ENCODE data around the gene C2orf80. TPM values are rescaled to one million over a fixed set of nuclear protein-coding genes. Genes with fewer than 3 reads are reported as not detected.

The C2orf80 gene
- total and polyA plus RNA-seq, 2 experiments from 2014 or later, result 0.92 TPM; not detected in 1

DNA sequence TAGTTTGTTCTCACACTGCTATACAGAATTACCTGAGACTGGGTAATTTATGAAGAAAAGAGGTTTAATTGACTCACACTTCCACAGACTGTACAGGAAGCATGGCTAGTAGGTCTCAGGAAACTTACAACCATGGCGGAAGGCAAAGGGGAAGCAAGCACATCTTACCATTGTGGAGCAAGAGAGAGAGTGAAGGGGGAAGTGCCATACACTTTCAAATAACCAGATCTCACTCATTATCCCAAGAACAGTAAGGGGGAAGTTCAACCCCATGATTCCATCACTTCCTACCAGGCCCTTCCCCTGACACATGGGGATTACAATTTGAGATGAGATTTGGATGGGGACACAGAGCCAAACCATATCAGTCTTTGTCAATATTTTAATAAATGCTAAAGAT is 38.9 kb downstream of the C2orf80 start (continued):
- TF ChIP-seq, protein P1, sequence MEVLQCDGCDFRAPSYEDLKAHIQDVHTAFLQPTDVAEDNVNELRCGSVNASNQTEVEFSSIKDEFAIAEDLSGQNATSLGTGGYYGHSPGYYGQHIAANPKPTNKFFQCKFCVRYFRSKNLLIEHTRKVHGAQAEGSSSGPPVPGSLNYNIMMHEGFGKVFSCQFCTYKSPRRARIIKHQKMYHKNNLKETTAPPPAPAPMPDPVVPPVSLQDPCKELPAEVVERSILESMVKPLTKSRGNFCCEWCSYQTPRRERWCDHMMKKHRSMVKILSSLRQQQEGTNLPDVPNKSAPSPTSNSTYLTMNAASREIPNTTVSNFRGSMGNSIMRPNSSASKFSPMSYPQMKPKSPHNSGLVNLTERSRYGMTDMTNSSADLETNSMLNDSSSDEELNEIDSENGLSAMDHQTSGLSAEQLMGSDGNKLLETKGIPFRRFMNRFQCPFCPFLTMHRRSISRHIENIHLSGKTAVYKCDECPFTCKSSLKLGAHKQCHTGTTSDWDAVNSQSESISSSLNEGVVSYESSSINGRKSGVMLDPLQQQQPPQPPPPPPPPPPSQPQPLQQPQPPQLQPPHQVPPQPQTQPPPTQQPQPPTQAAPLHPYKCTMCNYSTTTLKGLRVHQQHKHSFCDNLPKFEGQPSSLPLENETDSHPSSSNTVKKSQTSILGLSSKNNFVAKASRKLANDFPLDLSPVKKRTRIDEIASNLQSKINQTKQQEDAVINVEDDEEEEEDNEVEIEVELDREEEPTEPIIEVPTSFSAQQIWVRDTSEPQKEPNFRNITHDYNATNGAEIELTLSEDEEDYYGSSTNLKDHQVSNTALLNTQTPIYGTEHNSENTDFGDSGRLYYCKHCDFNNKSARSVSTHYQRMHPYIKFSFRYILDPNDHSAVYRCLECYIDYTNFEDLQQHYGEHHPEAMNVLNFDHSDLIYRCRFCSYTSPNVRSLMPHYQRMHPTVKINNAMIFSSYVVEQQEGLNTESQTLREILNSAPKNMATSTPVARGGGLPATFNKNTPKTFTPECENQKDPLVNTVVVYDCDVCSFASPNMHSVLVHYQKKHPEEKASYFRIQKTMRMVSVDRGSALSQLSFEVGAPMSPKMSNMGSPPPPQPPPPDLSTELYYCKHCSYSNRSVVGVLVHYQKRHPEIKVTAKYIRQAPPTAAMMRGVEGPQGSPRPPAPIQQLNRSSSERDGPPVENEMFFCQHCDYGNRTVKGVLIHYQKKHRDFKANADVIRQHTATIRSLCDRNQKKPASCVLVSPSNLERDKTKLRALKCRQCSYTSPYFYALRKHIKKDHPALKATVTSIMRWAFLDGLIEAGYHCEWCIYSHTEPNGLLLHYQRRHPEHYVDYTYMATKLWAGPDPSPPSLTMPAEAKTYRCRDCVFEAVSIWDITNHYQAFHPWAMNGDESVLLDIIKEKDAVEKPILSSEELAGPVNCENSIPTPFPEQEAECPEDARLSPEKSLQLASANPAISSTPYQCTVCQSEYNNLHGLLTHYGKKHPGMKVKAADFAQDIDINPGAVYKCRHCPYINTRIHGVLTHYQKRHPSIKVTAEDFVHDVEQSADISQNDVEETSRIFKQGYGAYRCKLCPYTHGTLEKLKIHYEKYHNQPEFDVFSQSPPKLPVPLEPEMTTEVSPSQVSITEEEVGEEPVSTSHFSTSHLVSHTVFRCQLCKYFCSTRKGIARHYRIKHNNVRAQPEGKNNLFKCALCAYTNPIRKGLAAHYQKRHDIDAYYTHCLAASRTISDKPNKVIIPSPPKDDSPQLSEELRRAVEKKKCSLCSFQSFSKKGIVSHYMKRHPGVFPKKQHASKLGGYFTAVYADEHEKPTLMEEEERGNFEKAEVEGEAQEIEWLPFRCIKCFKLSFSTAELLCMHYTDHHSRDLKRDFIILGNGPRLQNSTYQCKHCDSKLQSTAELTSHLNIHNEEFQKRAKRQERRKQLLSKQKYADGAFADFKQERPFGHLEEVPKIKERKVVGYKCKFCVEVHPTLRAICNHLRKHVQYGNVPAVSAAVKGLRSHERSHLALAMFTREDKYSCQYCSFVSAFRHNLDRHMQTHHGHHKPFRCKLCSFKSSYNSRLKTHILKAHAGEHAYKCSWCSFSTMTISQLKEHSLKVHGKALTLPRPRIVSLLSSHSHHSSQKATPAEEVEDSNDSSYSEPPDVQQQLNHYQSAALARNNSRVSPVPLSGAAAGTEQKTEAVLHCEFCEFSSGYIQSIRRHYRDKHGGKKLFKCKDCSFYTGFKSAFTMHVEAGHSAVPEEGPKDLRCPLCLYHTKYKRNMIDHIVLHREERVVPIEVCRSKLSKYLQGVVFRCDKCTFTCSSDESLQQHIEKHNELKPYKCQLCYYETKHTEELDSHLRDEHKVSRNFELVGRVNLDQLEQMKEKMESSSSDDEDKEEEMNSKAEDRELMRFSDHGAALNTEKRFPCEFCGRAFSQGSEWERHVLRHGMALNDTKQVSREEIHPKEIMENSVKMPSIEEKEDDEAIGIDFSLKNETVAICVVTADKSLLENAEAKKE (CRISPR knock-in tag; IDR thresholded peaks at IDR 0.05), result no peak
- TF ChIP-seq POLR2AphosphoS5 (IDR thresholded peaks at IDR 0.05; ENCODE audit: low read depth) (no peak), ZNF114 (CRISPR knock-in tag; IDR thresholded peaks at IDR 0.05) (no peak), CREB1 (CRISPR knock-in tag; IDR thresholded peaks at IDR 0.05; ENCODE audit: low read depth) (no peak)
- TF ChIP-seq, protein P2, sequence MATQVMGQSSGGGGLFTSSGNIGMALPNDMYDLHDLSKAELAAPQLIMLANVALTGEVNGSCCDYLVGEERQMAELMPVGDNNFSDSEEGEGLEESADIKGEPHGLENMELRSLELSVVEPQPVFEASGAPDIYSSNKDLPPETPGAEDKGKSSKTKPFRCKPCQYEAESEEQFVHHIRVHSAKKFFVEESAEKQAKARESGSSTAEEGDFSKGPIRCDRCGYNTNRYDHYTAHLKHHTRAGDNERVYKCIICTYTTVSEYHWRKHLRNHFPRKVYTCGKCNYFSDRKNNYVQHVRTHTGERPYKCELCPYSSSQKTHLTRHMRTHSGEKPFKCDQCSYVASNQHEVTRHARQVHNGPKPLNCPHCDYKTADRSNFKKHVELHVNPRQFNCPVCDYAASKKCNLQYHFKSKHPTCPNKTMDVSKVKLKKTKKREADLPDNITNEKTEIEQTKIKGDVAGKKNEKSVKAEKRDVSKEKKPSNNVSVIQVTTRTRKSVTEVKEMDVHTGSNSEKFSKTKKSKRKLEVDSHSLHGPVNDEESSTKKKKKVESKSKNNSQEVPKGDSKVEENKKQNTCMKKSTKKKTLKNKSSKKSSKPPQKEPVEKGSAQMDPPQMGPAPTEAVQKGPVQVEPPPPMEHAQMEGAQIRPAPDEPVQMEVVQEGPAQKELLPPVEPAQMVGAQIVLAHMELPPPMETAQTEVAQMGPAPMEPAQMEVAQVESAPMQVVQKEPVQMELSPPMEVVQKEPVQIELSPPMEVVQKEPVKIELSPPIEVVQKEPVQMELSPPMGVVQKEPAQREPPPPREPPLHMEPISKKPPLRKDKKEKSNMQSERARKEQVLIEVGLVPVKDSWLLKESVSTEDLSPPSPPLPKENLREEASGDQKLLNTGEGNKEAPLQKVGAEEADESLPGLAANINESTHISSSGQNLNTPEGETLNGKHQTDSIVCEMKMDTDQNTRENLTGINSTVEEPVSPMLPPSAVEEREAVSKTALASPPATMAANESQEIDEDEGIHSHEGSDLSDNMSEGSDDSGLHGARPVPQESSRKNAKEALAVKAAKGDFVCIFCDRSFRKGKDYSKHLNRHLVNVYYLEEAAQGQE (IDR thresholded peaks at IDR 0.05; ENCODE audit: unreplicated experiment), result no peak

DNA sequence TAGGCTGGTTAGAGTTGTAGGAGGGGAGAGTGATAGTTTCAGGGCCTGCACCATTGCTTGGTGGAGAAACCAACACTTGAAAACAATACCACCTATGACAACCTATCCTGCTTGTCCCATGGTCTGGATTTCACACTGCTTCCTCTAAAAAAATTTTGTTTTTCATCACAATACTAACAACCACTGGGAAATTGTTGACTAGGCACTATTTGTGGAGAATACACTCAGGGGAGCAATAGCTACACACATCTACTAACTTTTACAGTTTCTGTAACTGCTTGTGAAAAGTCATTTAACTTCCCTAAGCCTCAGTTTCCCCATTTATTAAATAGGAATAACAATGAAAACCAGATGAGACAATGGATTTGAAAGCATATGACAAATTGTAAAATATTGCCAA is 39.7 kb downstream of the C2orf80 start:
- DNase-seq (ENCODE audit: low spot score) (no peak), ATAC-seq (no peak)
- H3K36me3 ChIP-seq (ENCODE audit: insufficient read depth), result peaks cover 7% of the 10 kb centered on the region
- Mint-ChIP-seq H3K9me3 (peaks cover 12% of the 10 kb centered on the region), H3K4me3 (no peak overlapping the region), H3K27ac (no peak overlapping the region), H3K4me1 (peaks cover 13% of the 10 kb centered on the region), H3K27me3 (ENCODE audit: insufficient read depth, low read depth, poor library complexity) (peaks cover 5% of the 10 kb centered on the region), H3K36me3 (ENCODE audit: low read depth) (peaks cover 7% of the 10 kb centered on the region)
- no peak overlapping the region for H3K4me2 ChIP-seq
- H3K27me3 ChIP-seq (ENCODE audit: insufficient read depth), result no peaks in the 10 kb centered on the region
- no peak overlapping the region for H3K27ac ChIP-seq (ENCODE audit: low read depth)
- H3K4me3 ChIP-seq, result no peak overlapping the region
- no peaks in the 10 kb centered on the region for H3F3A ChIP-seq (replicated peaks; ENCODE audit: low read depth)
- H4K20me1 ChIP-seq (replicated peaks; ENCODE audit: insufficient read depth), result no peaks in the 10 kb centered on the region
- H3K9me2 ChIP-seq (ENCODE audit: insufficient read depth), result peaks cover 7% of the 10 kb centered on the region; the same call in 1 of the 2 replicates
- no peaks in the 10 kb centered on the region for H3K79me2 ChIP-seq (replicated peaks; ENCODE audit: insufficient read depth)
- no peak overlapping the region for H2AFZ ChIP-seq
- peaks cover 19% of the 10 kb centered on the region for H3K4me1 ChIP-seq (ENCODE audit: insufficient read depth)
- TF ChIP-seq, protein P3, sequence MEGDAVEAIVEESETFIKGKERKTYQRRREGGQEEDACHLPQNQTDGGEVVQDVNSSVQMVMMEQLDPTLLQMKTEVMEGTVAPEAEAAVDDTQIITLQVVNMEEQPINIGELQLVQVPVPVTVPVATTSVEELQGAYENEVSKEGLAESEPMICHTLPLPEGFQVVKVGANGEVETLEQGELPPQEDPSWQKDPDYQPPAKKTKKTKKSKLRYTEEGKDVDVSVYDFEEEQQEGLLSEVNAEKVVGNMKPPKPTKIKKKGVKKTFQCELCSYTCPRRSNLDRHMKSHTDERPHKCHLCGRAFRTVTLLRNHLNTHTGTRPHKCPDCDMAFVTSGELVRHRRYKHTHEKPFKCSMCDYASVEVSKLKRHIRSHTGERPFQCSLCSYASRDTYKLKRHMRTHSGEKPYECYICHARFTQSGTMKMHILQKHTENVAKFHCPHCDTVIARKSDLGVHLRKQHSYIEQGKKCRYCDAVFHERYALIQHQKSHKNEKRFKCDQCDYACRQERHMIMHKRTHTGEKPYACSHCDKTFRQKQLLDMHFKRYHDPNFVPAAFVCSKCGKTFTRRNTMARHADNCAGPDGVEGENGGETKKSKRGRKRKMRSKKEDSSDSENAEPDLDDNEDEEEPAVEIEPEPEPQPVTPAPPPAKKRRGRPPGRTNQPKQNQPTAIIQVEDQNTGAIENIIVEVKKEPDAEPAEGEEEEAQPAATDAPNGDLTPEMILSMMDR (conservative IDR thresholded peaks at IDR 0.05; ENCODE audit: low read depth in 2 of 2), result no peak
- no peak for TF ChIP-seq POLR2AphosphoS5 (IDR thresholded peaks at IDR 0.05; ENCODE audit: low read depth)
- TF ChIP-seq, protein P4, sequence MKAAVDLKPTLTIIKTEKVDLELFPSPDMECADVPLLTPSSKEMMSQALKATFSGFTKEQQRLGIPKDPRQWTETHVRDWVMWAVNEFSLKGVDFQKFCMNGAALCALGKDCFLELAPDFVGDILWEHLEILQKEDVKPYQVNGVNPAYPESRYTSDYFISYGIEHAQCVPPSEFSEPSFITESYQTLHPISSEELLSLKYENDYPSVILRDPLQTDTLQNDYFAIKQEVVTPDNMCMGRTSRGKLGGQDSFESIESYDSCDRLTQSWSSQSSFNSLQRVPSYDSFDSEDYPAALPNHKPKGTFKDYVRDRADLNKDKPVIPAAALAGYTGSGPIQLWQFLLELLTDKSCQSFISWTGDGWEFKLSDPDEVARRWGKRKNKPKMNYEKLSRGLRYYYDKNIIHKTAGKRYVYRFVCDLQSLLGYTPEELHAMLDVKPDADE (IDR thresholded peaks at IDR 0.05), result no peak

Data from GM23338 (cell line).